GM19099 (cell line): ENCODE results near the gene AP2A2.

Experiments
- POLR2A ChIP-seq: IDR thresholded peaks from 3 replicates; pipeline ENCODE4 v1.6.1; 2011; ENCODE audit warnings: low read depth; ENCODE audit not compliant: insufficient read length; ENCODE audit errors: extremely low read depth

Gene AP2A2

DNA sequence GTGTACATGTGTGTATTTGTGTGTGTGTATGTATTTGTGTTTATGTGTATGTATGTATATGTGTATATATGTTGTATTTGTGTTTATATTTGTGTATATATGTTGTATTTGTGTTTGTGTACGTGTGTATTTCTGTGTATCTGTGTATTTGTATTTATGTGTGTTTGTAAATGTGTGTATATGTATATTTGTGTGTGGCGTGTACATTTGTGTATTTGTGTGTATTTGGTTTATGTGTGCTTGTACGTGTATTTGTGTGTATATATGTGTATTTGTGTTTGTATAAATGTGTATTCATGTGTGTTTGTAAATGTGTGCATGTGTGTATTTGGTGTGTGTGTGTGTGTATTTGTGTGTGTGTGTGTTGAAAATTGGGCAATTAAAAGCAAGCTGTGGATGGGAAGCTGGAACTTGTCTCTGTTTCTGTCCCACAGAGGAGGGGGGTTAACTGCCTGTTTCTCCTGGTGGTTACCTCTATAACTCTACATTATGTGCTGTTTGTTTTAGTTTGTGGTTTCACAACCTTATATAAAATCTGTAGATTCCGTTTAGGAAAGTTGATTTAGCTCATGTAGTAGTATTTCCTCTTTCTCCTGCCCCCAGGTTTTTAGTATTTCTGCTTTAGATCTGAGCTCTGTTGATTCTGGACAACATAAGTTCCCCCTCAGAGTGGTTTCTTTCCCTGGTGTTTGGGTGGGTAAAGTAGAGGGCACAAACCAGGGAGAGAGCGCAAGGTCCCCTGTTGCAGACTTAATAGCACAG, 28.9 kb downstream of the AP2A2 start:
- TF ChIP-seq POLR2A: no peak

DNA sequence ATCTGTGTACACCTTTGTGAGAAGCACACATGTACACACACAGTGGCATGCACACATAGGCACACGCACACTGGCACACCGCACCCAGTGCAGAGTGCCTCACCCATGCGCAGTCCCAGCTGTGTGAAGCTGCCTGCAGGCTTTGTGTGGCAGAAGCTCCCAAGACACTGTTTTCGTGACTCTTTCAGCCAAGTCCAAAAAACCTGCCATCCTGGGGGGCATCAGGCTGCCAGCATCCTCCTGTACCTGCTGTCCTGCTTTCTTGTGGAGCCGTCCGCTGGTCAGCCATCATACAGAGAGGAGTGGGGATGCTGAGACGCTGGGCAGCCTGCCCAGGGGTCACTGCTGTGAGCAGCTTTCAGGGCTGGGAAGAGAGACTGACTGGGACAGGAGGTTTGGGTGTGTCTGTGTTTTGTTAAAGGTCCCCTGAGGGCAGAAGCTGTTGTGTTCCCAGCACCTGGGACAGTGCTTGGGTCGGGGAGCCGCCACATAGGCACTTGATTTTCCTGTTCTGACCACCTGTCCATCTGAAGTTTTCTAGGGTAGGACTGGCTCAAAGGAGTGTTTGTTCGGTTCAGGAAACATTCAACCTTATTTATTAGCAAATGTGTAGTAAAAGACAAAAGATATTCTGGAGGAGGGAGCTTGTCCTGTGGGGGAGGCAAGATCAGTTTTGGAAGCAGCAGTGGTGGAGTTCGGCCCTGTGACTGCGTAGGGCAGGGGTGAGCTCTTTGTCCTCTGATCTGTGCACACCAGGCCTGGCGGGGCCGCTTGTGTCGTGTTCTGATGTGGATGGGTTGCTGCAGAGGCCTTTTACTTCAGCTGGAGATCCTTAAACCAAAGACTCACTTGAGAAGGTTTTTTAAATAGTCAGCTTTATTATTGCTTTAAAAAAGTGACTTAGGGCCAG, 29.7 kb downstream of the AP2A2 start:
- TF ChIP-seq POLR2A: no peak

DNA sequence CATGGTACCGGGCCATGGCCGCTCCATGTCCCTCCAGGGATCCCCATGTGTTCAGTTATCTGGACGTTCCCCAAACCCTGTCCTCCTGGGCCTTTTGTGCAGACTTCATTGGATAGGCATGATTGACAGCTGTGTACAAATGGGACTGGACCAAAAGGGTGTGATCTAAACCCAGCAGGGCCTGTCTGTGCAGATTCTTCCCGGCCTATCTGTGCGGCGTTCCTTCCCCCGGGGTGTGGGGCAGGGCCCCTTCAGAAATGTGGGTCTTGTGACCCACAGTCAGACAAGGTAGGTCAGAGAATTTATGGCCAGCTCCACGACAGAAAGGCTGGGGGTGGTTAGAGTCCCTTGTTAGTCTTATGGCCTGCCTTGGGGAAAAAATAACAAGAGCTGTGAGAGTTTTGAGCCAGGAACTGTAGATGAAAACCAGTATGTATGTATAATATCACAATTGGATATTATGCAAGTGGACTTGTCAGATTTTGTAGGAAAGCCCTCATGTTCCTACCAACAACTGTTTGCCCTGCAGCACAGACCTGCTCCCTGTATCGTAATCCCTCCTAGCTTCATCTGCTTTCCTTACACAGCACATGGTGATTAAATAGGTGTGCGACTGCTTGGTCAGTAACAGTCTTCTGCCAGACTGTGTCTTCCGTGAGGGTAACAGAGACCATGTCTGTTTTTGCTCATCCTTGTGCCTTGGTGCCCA, 31.7 kb downstream of the AP2A2 start:
- TF ChIP-seq POLR2A: no peak

DNA sequence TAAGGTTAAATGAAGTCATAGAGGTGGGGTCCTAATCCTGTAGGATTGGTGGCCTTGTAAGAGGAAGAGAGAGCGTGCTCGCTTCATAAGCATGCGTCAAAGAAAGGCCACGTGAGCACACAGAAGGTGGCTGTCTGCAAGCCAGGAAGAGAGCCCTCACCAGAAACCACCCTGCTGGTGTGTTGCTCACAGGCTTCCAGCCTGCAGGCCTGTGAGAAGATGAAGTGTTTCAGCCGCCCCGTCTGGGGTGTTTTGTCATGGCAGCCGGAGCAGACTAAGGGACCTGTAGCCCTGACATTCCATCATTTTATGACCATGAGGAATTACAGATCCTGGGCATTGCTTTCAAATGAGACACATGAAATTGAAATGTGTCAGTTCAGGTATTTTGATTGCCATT, 32.4 kb downstream of the AP2A2 start:
- no peak for TF ChIP-seq POLR2A

DNA sequence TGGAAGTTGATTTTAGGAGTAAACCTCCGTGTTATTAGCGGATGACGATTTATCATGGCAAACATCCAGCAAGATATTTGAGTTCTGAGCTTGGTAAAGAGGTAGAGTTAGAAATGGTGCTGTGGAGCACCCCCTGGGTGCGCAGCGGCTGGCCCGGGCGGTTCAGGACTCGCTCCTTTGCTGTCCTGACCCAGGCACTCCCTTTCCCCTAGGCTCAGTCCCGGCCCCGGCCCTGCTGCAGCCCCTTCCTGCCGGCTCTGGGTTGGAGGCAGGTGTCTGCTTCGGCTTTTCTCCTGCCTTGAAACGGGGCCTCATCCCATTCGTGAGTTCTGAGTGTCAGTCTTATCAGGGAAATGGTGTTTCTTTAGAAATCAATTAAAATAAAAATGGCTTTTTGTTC, 33.4 kb downstream of the AP2A2 start:
- TF ChIP-seq POLR2A: no peak

DNA sequence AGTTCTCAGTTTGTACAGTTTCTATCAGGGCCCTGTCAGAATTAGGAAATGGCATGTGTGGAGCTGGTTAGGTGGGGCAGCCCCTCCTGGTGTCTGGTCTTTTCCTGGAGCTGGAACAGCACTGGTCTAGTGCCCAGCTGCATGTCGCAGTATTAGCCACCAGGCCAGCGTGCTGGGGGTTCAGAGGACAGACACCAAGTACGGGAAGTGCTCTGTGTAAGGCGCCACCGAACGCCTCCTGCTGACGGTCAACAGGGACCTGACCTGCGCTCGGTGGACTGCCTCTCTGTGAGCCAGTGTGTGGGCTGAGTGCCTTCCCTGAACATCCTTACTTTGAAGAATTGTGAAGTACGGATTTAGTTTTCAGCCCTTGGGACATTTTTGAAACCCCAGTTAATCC, 33.9 kb downstream of the AP2A2 start:
- no peak for TF ChIP-seq POLR2A

DNA sequence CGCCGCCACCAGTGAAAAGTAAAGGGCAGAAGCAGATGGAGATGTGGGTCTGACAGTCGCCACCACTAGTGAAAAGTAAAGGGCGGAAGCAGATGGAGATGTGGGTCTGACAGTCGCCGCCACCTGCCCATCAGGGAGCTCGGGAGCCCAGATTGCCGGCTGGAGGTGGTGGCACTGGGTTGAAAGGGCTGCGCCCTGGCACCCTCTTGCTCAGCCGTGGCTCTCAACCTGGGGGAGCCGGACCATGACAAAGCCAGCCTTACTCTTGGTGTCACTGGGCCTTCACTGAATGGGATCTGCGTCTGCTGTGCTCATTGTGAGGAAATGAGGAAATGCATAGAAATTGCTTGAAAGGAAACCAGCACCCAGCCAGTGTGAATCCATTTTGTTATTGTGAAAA, 36.3 kb downstream of the AP2A2 start:
- TF ChIP-seq POLR2A: no peak

DNA sequence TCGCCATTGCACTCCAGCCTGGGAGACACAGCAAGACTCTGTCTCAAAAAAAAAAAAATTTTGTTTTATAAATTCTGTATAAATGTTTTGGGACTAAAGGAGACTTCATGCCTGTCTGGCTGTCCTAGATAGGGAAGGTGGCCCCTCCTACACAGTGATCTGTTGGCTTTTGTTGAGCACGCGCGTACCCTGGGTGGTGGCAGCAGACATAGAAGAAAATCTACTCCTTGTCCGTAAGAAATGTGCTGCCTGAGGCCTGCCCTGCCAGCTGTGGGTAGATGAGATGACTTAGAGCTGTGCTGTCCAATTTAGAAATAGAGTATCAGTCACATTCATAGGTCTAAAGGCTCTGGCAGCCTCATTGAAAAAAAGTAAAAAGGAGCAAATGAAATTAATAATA, 37.0 kb downstream of the AP2A2 start:
- TF ChIP-seq POLR2A: no peak

DNA sequence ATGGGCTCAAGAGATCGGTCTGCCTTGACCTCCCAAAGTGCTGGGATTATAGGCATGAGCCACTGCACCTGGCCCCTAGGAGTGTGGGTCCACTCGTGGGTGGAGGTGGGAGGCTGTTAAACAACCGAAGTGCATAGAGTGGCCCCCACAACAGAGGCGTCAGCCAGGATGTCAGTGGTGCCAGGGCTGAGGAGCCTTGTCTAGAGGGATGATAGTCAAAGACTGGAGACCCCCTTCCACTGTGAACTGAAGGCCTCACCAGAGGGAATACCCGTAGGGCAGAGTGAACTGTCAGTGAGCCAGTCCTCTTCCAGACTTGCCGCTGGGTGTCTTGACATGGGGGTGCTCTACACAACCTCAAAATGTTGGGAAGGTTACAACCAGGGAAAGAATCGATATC, 38.2 kb downstream of the AP2A2 start:
- TF ChIP-seq POLR2A: no peak

DNA sequence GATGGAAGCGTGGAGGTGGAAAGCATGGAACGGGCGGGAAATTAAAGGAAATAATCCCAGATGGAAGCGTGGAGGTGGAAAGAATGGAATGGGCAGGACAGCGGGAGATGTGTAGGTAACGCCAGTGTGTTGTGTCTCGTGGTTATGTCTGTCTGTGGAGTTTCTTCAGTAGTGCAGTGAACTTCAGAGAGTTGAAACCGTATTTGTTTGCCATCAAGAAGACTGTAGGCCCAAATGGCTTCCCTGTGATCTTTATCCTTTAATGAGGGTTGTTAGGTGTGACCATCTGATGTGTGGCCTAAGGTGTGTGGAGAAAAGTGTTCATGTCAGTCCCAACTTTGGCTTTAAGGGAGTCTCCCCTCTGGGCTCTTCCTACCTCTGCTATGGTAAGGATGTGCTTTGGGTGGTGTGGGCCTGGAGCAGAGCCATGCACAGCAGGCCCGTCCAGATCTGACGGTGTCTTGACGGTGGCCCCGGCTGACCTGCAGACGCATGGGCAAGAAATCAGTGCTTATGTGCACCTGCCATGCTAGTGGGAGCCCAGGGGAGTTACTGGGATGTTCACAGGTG, 39.6 kb downstream of the AP2A2 start:
- no peak for TF ChIP-seq POLR2A

DNA sequence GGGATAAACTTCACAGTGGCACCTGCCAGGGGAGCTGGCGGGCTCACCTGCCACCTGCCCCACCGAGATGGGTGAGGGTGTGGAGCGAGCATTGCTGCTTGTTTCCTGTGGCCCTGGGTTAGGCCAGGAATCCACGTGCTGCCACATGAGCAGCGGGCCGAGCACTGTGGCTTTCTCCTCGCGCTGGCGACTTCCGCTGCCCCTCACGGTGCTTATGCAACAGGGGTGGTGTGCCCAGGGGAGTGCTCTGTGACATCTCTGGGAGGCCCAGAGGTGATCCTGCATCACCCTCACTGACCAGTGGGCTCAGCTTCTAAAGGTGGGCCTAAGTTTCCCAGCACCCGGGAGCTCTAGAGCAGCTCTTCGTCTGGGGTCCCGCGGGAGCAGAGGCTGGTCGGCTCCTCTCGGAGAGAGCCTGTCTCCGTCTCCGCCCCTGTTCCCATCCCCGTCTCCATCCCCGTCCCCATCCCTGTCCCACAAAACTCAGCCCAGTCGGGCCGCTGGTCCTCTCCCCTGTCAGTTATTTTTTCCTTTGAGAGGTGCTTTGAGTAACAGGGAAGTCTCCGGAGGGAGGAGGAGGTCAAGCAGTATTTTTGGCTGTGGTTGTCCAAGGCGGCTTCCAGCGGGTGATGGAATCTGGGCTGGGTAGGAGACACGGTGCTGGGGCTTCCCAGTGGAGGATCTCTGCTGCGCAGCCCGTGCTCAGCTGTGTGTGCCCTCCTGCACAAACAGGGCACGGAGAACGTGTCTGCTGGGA, 42.5 kb downstream of the AP2A2 start:
- TF ChIP-seq POLR2A: no peak

DNA sequence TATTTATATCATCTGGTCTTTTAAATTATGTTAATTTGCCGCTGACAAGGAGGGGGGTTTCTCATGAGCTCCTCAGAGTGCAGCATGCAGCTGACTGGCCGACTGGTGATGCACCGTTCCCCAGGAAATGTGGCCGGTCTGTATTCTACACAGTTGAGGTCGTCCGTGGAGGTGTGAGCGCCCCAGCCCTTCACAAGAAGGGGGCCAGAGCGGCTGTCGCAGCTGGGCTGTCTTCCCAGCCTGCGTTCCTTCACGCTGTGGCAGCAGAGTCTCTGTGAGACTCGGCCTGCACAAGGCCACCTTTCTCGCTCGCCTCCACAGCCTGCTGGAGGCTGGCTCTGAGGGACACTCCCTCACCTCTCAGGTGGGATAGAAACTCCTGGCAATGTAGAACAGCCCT, 43.2 kb downstream of the AP2A2 start:
- no peak for TF ChIP-seq POLR2A

DNA sequence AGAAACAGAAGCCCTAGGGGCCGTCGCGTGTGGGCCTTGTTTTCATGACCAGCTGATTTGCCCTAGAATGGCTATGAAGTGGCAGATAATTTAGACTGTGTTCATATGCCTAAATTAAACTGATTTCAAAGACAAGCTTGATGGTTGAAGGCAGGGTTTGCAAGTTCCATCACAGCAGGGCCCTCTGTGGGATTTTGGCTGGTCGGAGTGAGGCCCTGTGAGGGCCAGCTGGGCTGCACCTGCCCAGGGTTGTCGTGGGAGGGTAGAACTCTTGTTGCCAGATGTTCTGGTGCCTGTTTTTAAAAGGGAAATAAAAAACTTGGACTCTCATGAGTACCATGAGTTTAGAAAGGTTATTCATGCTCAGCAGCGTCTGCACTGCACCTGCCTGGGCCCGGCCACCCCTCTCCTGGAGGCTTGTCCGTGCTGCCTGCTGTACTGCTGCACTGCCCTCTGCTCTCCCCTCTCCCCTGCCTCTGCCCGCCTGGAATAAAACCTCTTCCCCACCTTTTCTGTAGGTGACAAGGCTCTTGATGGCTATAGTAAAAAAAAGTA, 44.1 kb downstream of the AP2A2 start:
- no peak for TF ChIP-seq POLR2A

DNA sequence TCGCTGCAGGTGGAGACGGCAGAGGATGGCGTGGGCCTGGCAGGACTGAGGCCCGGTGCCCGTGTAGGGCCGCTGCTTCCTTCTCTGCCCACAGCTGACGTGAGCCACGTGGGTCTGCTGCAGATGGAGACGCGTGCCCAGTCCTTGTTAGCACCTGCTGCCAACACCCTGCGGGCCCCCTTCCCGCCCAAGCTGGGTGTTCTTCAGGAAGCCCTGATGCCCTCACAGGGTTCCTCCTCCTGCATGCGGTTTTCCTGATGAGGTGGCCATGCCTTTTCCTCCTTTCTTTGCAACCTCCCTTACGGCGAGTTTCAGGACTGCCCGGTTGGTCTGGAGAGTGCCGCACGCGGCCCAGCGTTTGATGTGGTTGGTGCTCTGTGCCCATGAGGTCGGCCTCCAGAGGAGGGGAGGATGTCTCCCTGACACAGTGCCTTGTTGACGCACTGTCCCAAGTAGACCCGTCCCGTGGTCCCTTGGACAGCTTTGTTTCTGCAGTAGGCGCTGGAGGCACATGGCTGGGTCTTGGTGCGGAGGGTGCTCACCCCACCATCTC, 44.7 kb downstream of the AP2A2 start:
- TF ChIP-seq POLR2A: no peak
